ENCODE measurements around the gene MAP3K13. TPM values are rescaled to one million over a fixed set of nuclear protein-coding genes. Genes with fewer than 3 reads are reported as not detected.

Gene MAP3K13
- polyA plus RNA-seq, 1 donor (not counting 4 experiments of a cell fraction or from before 2014, with no cell fraction given): 23.0 TPM

DNA sequence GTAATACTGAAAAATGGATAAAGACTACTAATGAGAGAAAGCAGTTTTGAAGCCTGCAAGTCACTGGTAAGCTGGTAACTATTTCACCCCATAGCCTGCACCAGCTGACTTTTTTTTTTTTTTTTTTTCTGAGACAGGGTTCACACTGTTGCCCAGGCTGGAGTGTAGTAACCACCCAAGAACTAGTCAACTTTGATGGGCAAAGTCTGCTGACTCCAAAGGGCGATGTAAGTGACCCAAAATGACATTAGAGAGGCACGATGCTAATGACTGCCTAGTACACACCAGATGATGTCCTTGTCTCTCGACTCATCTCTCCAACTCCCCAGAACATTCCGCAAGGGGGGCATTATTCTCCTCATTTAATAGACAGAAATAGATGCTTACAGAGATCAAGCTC lies 148.8 kb downstream of the MAP3K13 start:
- Histone ChIP-seq H3K4me3 (ENCODE audit: control insufficient read depth in 2 of 3, extremely low read depth in 1 of 3, insufficient read depth in 2 of 3, low read depth in 1 of 3, low read length in 3 of 3) (no peak overlapping the region), H3K79me2 (ENCODE audit: control insufficient read depth, insufficient read depth, low read length) (no peaks in the 10 kb centered on the region), H3K9me1 (ENCODE audit: control insufficient read depth, extremely low read depth, insufficient read depth, low read length) (no peaks in the 10 kb centered on the region), H2AFZ (ENCODE audit: control insufficient read depth, low read length) (no peak overlapping the region), H3K36me3 (ENCODE audit: control insufficient read depth in 2 of 2, extremely low read depth in 1 of 2, insufficient read depth in 2 of 2, low read length in 2 of 2) (no peaks in the 10 kb centered on the region), H3K9ac (ENCODE audit: control insufficient read depth, extremely low read depth, insufficient read depth, low read length) (no peak overlapping the region), H4K20me1 (ENCODE audit: control insufficient read depth, extremely low read depth, insufficient read depth, low read length) (no peaks in the 10 kb centered on the region), H3K27ac (ENCODE audit: control insufficient read depth, insufficient read depth, low read length) (no peak overlapping the region), H3K4me2 (ENCODE audit: control insufficient read depth, extremely low read depth, insufficient read depth, low read depth, low read length) (no peak overlapping the region), H3K9me3 (ENCODE audit: control insufficient read depth, low read depth, low read length) (no peaks in the 10 kb centered on the region), H3K4me1 (ENCODE audit: control insufficient read depth, extremely low read depth, insufficient read depth, low read length) (no peaks in the 10 kb centered on the region), H3K27me3 (ENCODE audit: control insufficient read depth, extremely low read depth, insufficient read depth, low read length) (no peaks in the 10 kb centered on the region)
- dilution Hi-C loops (cut with MboI; ENCODE audit: extremely low pct_ligation_motif_present, low sequenced_read_pairs): no loop called here
- no peak for DNase-seq (ENCODE audit: low read depth, low spot score)
- TF ChIP-seq, protein P1, sequence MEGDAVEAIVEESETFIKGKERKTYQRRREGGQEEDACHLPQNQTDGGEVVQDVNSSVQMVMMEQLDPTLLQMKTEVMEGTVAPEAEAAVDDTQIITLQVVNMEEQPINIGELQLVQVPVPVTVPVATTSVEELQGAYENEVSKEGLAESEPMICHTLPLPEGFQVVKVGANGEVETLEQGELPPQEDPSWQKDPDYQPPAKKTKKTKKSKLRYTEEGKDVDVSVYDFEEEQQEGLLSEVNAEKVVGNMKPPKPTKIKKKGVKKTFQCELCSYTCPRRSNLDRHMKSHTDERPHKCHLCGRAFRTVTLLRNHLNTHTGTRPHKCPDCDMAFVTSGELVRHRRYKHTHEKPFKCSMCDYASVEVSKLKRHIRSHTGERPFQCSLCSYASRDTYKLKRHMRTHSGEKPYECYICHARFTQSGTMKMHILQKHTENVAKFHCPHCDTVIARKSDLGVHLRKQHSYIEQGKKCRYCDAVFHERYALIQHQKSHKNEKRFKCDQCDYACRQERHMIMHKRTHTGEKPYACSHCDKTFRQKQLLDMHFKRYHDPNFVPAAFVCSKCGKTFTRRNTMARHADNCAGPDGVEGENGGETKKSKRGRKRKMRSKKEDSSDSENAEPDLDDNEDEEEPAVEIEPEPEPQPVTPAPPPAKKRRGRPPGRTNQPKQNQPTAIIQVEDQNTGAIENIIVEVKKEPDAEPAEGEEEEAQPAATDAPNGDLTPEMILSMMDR (optimal IDR thresholded peaks at IDR 0.05 in 1 of 3, IDR thresholded peaks at IDR 0.05 in 1 of 3, conservative IDR thresholded peaks at IDR 0.05 in 1 of 3; ENCODE audit: extremely low read depth in 1 of 3, insufficient read depth in 2 of 3, low read length in 3 of 3): no peak
- no peak for TF ChIP-seq EZH2 (IDR thresholded peaks at IDR 0.05; ENCODE audit: low read length)
- FAIRE-seq: no peak

DNA sequence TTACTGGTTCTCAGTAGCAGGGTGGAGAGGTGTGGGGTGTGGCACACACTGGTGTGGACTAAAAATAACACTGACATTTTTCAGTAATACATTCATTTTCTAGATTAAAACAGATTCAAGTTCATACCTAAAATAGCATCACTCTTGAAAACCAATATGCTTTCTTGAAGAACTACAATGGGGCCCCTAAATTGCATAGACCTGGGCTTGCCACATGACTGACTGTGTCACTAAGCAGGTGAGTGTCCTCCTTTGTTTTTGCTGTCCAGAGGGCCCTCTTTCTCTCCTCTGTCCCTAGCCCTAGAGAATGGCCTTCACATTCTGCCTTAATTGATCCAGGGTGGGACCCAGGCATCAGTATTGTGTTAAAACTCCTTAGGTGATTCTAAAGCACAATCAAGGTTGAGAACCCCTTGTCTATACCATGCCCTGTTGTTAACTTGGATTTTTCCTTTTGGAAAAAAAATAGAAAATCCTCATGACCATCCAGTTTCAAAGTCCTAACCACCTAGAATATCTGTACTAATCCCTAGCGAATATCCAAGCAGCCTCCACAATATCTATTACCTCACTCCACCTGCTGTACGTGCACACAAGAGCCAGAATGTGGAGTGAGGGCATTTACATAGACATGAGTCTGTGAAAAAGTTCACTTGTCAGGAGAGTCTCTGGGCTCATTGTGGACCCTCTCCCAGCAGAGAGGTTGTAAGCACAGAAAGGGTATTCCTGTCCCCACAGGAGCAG lies 154.6 kb downstream of the MAP3K13 start:
- Histone ChIP-seq H3K27me3 (ENCODE audit: control insufficient read depth, extremely low read depth, insufficient read depth, low read length) (peaks cover 6% of the 10 kb centered on the region), H3K9ac (ENCODE audit: control insufficient read depth, extremely low read depth, insufficient read depth, low read length) (no peak overlapping the region), H3K27ac (ENCODE audit: control insufficient read depth, insufficient read depth, low read length) (no peak overlapping the region), H3K36me3 (ENCODE audit: control insufficient read depth in 2 of 2, extremely low read depth in 1 of 2, insufficient read depth in 2 of 2, low read length in 2 of 2) (no peaks in the 10 kb centered on the region), H2AFZ (ENCODE audit: control insufficient read depth, low read length) (no peak overlapping the region), H3K79me2 (ENCODE audit: control insufficient read depth, insufficient read depth, low read length) (no peaks in the 10 kb centered on the region), H3K9me1 (ENCODE audit: control insufficient read depth, extremely low read depth, insufficient read depth, low read length) (no peaks in the 10 kb centered on the region), H3K4me2 (ENCODE audit: control insufficient read depth, extremely low read depth, insufficient read depth, low read depth, low read length) (no peak overlapping the region), H3K4me1 (ENCODE audit: control insufficient read depth, extremely low read depth, insufficient read depth, low read length) (no peaks in the 10 kb centered on the region), H3K4me3 (ENCODE audit: control insufficient read depth in 2 of 3, extremely low read depth in 1 of 3, insufficient read depth in 2 of 3, low read depth in 1 of 3, low read length in 3 of 3) (no peak overlapping the region), H4K20me1 (ENCODE audit: control insufficient read depth, extremely low read depth, insufficient read depth, low read length) (no peaks in the 10 kb centered on the region), H3K9me3 (ENCODE audit: control insufficient read depth, low read depth, low read length) (no peaks in the 10 kb centered on the region)
- no peak for DNase-seq (ENCODE audit: low read depth, low spot score)
- dilution Hi-C loops (cut with MboI; ENCODE audit: extremely low pct_ligation_motif_present, low sequenced_read_pairs): no loop called here
- no peak for TF ChIP-seq EZH2 (IDR thresholded peaks at IDR 0.05; ENCODE audit: low read length)
- TF ChIP-seq, protein P1 (optimal IDR thresholded peaks at IDR 0.05 in 1 of 3, IDR thresholded peaks at IDR 0.05 in 1 of 3, conservative IDR thresholded peaks at IDR 0.05 in 1 of 3; ENCODE audit: extremely low read depth in 1 of 3, insufficient read depth in 2 of 3, low read length in 3 of 3): no peak
- FAIRE-seq: no peak
